K562 (cell line): Measurements from ENCODE around the gene FLOT2. TPM values are rescaled to one million over a fixed set of nuclear protein-coding genes. Genes with fewer than 3 reads are reported as not detected.
A peak's percentile ranks its signal among the peaks of the same experiment; 100 is the strongest.

ENCODE experiments used
- BCOR ChIP-seq: fragments of 450-650 bp; IDR thresholded peaks from 2 replicates; pipeline ENCODE4 v1.6.1; 2016
- ETV1 ChIP-seq: fragments of 450-650 bp; conservative IDR thresholded peaks from 2 replicates; pipeline ENCODE4 v1.6.1; 2016; ENCODE audit warnings: missing genetic modification characterization, control low read depth, low read depth, missing compliant biosample characterization
- FOSL1 ChIP-seq: fragments of 200-800 bp; sonication (Bioruptor generic); conservative IDR thresholded peaks from 2 replicates; pipeline ENCODE4 v1.6.1; 2016; ENCODE audit warnings: missing genetic modification characterization, missing compliant biosample characterization
- KAT7 ChIP-seq: sonication (generic); formaldehyde crosslinking; IDR thresholded peaks from 2 replicates; pipeline ENCODE4 v1.8.0; 2022; ENCODE audit warnings: missing genetic modification reagents, mild to moderate bottlenecking, borderline replicate concordance
- L3MBTL2 ChIP-seq: fragments of 450-650 bp; IDR thresholded peaks from 2 replicates; pipeline ENCODE4 v1.6.1; 2016; ENCODE audit warnings: mild to moderate bottlenecking, moderate library complexity
- MCM2 ChIP-seq: fragments of 450-650 bp; IDR thresholded peaks from 2 replicates; pipeline ENCODE4 v1.6.1; 2017; ENCODE audit warnings: low read depth, mild to moderate bottlenecking
- MEF2A ChIP-seq: IDR thresholded peaks from 2 replicates; pipeline ENCODE4 v1.6.1; 2011; ENCODE audit warnings: low read depth, mild to moderate bottlenecking, low read length, moderate library complexity; ENCODE audit not compliant: control insufficient read depth
- MEIS2 ChIP-seq: fragments of 450-650 bp; IDR thresholded peaks from 2 replicates; pipeline ENCODE4 v1.6.1; 2014; ENCODE audit warnings: mild to moderate bottlenecking; ENCODE audit not compliant: partially characterized antibody
- NUFIP1 ChIP-seq: fragments of 450-650 bp; IDR thresholded peaks from 2 replicates; pipeline ENCODE4 v1.6.1; 2018; ENCODE audit not compliant: partially characterized antibody
- PURB ChIP-seq: sonication (generic); formaldehyde crosslinking; IDR thresholded peaks from 2 replicates; pipeline ENCODE4 v1.9.0; 2021; ENCODE audit warnings: low read depth, mild to moderate bottlenecking, missing genetic modification reagents
- SRSF3 ChIP-seq: fragments of 200-400 bp; formaldehyde crosslinking; IDR thresholded peaks from 2 replicates; pipeline ENCODE4 v1.6.1; 2016; ENCODE audit warnings: mild to moderate bottlenecking, low read length, moderate library complexity; ENCODE audit not compliant: insufficient read depth
- TAF1 ChIP-seq: IDR thresholded peaks from 2 replicates; pipeline ENCODE4 v1.6.1; 2011; ENCODE audit warnings: mild to moderate bottlenecking, low read length, moderate library complexity; ENCODE audit not compliant: insufficient read depth, control insufficient read depth, severe bottlenecking; ENCODE audit errors: extremely low read depth
- TEAD1 ChIP-seq, 2 experiments: fragments of 450-650 bp in 1 of 2; sonication (generic) in 1 of 2; formaldehyde crosslinking; IDR thresholded peaks; 2 replicates each; pipeline versions ENCODE4 v1.4.0 to v1.8.0; 2020 to 2022; ENCODE audit warnings: mild to moderate bottlenecking in 2 of 2, missing genetic modification reagents in 1 of 2
- ZNF586 ChIP-seq: fragments of 450-650 bp; formaldehyde crosslinking; conservative IDR thresholded peaks from 2 replicates; pipeline ENCODE4 v1.4.0; 2020; ENCODE audit warnings: mild to moderate bottlenecking, moderate library complexity
- ZNF696 ChIP-seq: fragments of 250-450 bp; sonication (Bioruptor Pico); conservative IDR thresholded peaks from 2 replicates; pipeline ENCODE4 v1.4.0; 2020; ENCODE audit warnings: mild to moderate bottlenecking, moderate library complexity
- polyA plus RNA-seq, 8 experiments: library from polyadenylated mRNA; depleted of rRNA in 4 of 8; stranded (reverse) in 5 of 8; unstranded in 3 of 8; fragments of >200 nt; fragmentation: Nextera tagmentation in 2 of 8; fragmentation: Illumina TruSeq in 1 of 8; extraction: Ambion mirVana in 2 of 8; extraction: Trizol in 1 of 8; gene quantifications; 2 replicates each; pipeline versions ENCODE4 v1.2.1 to v1.2.3, GENCODE V29; 2011 to 2014; ENCODE audit warnings: inconsistent platforms in 1 of 8, missing spikeins in 1 of 8
- total RNA-seq, 7 experiments: library from RNA; depleted of rRNA in 6 of 7; stranded (reverse); fragments of >200 nt in 6 of 7; fragmentation: Illumina TruSeq in 2 of 7; extraction: Trizol in 2 of 7; gene quantifications; 2 replicates each; pipeline versions ENCODE4 v1.2.1 to v1.2.3, GENCODE V29; 2011 to 2021; ENCODE audit warnings: low replicate concordance in 1 of 7
- TF ChIP-seq, protein P1 (sequence below): sonication (generic); formaldehyde crosslinking; IDR thresholded peaks from 2 replicates; pipeline ENCODE4 v1.8.1; 2023; ENCODE audit warnings: mild to moderate bottlenecking, missing genetic modification reagents
- TF ChIP-seq, protein P2 (sequence below): sonication (generic); formaldehyde crosslinking; IDR thresholded peaks from 2 replicates; pipeline ENCODE4 v1.4.0; 2020; ENCODE audit warnings: mild to moderate bottlenecking, missing genetic modification reagents
- TF ChIP-seq, protein P3 (sequence below), 2 experiments: fragments of 450-650 bp; IDR thresholded peaks; 2 replicates each; pipeline ENCODE4 v1.6.1; 2016
- TF ChIP-seq, protein P4 (sequence below): fragments of 200-800 bp; sonication (Bioruptor generic); IDR thresholded peaks from 2 replicates; pipeline ENCODE4 v1.6.1; 2017; ENCODE audit warnings: missing genetic modification characterization, missing compliant biosample characterization
- TF ChIP-seq, protein P5 (sequence below): fragments of 250-450 bp; sonication (Bioruptor Pico); IDR thresholded peaks from 2 replicates; pipeline ENCODE4 v1.8.0; 2021; ENCODE audit warnings: moderate library complexity, mild to moderate bottlenecking, inconsistent platforms

The FLOT2 gene
- total and polyA plus RNA-seq, 9 of the 15 experiments (the other 6 are each of a cell fraction or from before 2014, with no cell fraction given), result 17.5 to 138 (median 41.7) TPM

DNA sequence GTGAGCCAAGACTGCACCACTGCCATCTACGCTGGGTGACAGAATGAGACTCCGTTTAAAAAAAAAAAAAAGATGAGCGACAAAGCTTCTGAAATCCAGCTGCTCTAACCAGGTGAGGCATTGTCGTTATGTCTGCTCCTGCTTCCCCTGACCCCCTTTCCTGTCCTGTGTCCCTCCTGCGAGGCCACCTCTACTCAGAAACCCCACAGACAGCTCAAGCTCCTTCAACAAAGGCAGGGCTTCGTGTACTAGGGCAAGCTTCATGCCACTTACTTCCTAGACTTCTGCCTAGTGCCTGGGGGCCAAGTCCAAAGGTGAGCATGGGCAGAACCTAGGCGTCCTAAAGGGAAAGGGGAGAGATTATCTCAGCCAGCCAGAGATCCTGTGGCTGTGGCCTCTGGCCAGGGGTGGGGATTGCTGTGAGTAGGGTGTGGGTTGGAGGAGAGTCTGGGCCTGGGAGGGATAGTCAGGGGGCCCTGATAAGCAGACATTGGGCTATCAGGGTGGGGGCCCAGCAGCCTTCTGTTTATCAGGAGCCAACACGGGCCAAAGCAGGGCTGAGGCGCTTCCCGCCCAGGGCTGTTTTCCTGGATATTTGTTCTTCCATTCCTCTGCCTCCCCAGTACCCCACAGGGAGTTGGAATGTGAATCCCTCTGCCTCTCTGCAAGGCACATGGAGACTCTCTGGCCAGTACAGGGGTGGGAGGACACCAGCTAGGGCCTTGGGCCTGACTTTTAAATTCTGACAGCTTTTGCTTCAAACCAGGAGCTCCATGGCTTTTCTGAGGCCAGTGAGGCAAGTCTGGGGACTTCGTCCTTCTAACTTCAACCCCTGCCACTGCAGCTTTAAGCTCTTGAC, 32.3 kb downstream of the FLOT2 start (continued):
- TF ChIP-seq TEAD1 (CRISPR knock-in tag; IDR thresholded peaks at IDR 0.05) (peak; percentile 86 to 92), KAT7 (CRISPR knock-in tag) (no peak), ZNF696 (CRISPR knock-in tag) (no peak), SRSF3 (no peak), PURB (CRISPR knock-in tag) (no peak), BCOR (peak; percentile 96), FOSL1 (tag) (peak; percentile 81), MEIS2 (no peak), L3MBTL2 (peak; percentile 91), MEF2A (peak; percentile 66; the same call in 1 of the 2 replicates), TAF1 (peak; percentile 79), NUFIP1 (peak; percentile 21), MCM2 (no peak), ETV1 (tag) (no peak; the same call in none of the 2 replicates), ZNF586 (CRISPR knock-in tag) (no peak)
- TF ChIP-seq, protein P1, sequence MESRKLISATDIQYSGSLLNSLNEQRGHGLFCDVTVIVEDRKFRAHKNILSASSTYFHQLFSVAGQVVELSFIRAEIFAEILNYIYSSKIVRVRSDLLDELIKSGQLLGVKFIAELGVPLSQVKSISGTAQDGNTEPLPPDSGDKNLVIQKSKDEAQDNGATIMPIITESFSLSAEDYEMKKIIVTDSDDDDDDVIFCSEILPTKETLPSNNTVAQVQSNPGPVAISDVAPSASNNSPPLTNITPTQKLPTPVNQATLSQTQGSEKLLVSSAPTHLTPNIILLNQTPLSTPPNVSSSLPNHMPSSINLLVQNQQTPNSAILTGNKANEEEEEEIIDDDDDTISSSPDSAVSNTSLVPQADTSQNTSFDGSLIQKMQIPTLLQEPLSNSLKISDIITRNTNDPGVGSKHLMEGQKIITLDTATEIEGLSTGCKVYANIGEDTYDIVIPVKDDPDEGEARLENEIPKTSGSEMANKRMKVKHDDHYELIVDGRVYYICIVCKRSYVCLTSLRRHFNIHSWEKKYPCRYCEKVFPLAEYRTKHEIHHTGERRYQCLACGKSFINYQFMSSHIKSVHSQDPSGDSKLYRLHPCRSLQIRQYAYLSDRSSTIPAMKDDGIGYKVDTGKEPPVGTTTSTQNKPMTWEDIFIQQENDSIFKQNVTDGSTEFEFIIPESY (CRISPR knock-in tag), result peak; percentile 56; the same call in 1 of the 2 replicates
- TF ChIP-seq, protein P2, sequence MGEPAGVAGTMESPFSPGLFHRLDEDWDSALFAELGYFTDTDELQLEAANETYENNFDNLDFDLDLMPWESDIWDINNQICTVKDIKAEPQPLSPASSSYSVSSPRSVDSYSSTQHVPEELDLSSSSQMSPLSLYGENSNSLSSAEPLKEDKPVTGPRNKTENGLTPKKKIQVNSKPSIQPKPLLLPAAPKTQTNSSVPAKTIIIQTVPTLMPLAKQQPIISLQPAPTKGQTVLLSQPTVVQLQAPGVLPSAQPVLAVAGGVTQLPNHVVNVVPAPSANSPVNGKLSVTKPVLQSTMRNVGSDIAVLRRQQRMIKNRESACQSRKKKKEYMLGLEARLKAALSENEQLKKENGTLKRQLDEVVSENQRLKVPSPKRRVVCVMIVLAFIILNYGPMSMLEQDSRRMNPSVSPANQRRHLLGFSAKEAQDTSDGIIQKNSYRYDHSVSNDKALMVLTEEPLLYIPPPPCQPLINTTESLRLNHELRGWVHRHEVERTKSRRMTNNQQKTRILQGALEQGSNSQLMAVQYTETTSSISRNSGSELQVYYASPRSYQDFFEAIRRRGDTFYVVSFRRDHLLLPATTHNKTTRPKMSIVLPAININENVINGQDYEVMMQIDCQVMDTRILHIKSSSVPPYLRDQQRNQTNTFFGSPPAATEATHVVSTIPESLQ (CRISPR knock-in tag), result peak; percentile 42; the same call in 1 of the 2 replicates
- TF ChIP-seq, protein P3, sequence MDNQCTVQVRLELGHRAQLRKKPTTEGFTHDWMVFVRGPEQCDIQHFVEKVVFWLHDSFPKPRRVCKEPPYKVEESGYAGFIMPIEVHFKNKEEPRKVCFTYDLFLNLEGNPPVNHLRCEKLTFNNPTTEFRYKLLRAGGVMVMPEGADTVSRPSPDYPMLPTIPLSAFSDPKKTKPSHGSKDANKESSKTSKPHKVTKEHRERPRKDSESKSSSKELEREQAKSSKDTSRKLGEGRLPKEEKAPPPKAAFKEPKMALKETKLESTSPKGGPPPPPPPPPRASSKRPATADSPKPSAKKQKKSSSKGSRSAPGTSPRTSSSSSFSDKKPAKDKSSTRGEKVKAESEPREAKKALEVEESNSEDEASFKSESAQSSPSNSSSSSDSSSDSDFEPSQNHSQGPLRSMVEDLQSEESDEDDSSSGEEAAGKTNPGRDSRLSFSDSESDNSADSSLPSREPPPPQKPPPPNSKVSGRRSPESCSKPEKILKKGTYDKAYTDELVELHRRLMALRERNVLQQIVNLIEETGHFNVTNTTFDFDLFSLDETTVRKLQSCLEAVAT (IDR thresholded peaks at IDR 0.05), result peak; percentile 42 to 94; a peak in 3 of 4 replicates
- TF ChIP-seq, protein P4, sequence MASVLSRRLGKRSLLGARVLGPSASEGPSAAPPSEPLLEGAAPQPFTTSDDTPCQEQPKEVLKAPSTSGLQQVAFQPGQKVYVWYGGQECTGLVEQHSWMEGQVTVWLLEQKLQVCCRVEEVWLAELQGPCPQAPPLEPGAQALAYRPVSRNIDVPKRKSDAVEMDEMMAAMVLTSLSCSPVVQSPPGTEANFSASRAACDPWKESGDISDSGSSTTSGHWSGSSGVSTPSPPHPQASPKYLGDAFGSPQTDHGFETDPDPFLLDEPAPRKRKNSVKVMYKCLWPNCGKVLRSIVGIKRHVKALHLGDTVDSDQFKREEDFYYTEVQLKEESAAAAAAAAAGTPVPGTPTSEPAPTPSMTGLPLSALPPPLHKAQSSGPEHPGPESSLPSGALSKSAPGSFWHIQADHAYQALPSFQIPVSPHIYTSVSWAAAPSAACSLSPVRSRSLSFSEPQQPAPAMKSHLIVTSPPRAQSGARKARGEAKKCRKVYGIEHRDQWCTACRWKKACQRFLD (CRISPR knock-in tag), result peak; percentile 97
- TF ChIP-seq, protein P5, sequence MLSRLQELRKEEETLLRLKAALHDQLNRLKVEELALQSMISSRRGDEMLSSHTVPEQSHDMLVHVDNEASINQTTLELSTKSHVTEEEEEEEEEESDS (CRISPR knock-in tag), result no peak
